Measurements from ENCODE around the gene NHLRC3.
"Not testable (repeated sequence)": the region's sequence is repeated elsewhere in the genome, so short reads cannot be mapped to it uniquely, and the experiment has no call there.

NHLRC3 gene

DNA sequence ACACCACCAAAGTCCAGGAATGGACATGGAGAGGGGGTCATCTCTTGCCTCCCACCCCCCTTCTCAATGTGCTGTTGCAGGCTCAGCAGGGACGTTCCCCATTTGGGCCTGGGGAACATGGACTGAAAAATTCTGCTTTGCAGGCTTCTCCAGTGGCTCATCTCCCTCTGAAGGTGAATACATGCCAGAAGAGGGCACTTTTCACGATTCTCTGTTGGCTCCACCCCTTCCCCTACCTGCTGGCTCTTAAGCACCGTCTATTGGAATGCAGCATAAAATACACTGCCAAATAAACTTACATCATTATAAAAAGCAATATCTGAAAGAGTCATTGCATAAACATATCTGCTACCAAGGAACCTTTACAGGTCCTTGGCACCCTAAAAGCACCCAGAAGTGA lies 35.7 kb downstream of the NHLRC3 start:
- TF ChIP-seq CTCF (IDR thresholded peaks at IDR 0.05), result no peak
- peaks cover 24% of the 10 kb centered on the region for H3K27me3 ChIP-seq
- H3K36me3 ChIP-seq, result no peaks in the 10 kb centered on the region
- no peaks in the 10 kb centered on the region for H3K4me1 ChIP-seq (ENCODE audit: control insufficient read depth in 1 of 2, insufficient read depth in 1 of 2, low read depth in 1 of 2, low read length in 1 of 2)
- no peak overlapping the region for H3K4me3 ChIP-seq (ENCODE audit: low read depth in 1 of 2, low read length in 1 of 2)
- H3K9me3 ChIP-seq, result no peaks in the 10 kb centered on the region
- H3K27ac ChIP-seq, result no peak overlapping the region

DNA sequence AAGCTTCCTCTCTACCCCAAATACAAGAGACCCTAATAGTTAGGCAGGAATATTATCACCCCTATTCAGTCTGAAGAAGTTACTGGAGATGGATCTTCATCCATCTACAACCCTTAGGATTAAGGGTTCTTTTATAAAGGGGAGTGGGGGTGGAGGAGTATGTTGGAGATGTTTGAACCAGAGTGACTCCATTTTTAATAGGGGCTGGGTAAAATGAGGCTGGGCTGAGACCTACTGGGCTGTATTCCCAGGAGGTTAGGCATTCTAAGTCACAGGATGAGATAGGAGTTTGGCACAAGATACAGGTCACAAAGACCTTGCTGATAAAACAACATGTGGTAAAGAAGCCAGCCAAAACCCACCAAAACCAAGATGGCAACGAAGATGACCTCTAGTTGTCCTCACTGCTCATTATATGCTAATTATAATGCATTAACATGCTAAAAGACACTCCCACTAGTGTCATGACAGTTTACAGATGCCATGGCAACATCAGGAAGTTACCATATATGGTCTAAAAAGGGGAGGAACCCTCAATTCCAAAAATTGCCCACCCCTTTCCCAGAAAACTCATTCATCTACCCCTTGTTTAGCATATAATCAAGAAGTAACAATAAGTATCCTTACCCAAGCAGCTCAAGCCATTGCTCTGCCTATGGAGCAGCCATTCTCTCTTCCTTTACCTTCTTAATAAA lies 48.1 kb downstream of the NHLRC3 start:
- H3K4me3 ChIP-seq (ENCODE audit: low read depth in 1 of 2, low read length in 1 of 2); H3K4me1 ChIP-seq (ENCODE audit: control insufficient read depth in 1 of 2, insufficient read depth in 1 of 2, low read depth in 1 of 2, low read length in 1 of 2); H3K9me3 ChIP-seq; H3K36me3 ChIP-seq; H3K27me3 ChIP-seq; H3K27ac ChIP-seq: not testable (repeated sequence)

GRCh38 chr13:39091586-39091985 lies 53.3 kb downstream of the NHLRC3 start:
- Histone ChIP-seq H3K4me3 (ENCODE audit: low read depth in 1 of 2, low read length in 1 of 2) (no peak overlapping the region), H3K36me3 (no peaks in the 10 kb centered on the region), H3K27ac (no peak overlapping the region), H3K4me1 (ENCODE audit: control insufficient read depth in 1 of 2, insufficient read depth in 1 of 2, low read depth in 1 of 2, low read length in 1 of 2) (no peaks in the 10 kb centered on the region), H3K9me3 (no peaks in the 10 kb centered on the region), H3K27me3 (no peaks in the 10 kb centered on the region)
- TF ChIP-seq CTCF (IDR thresholded peaks at IDR 0.05), result no peak

DNA sequence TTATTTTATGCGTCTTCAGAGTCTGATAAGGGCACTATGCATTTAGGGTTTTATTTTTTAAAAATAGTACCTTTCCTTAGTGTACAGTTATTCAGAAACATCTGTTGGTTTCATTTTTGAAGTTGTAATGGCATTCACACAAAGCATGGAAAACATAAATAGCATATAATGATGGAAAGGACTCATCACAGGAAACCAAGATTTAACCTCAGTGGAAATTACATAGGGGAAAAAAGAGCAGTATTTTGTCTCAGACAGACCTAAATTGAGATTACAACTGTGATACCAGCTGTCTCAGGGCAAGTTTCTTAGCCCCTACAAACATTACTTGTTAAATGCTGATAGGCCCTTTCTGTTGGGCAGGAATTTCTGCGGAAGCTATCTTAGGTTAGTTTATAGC lies 57.2 kb downstream of the NHLRC3 start:
- no peaks in the 10 kb centered on the region for H3K36me3 ChIP-seq
- H3K4me1 ChIP-seq (ENCODE audit: control insufficient read depth in 1 of 2, insufficient read depth in 1 of 2, low read depth in 1 of 2, low read length in 1 of 2), result no peaks in the 10 kb centered on the region
- TF ChIP-seq CTCF (IDR thresholded peaks at IDR 0.05), result no peak
- no peaks in the 10 kb centered on the region for H3K27me3 ChIP-seq
- no peak overlapping the region for H3K27ac ChIP-seq
- H3K9me3 ChIP-seq, result no peaks in the 10 kb centered on the region
- H3K4me3 ChIP-seq (ENCODE audit: low read depth in 1 of 2, low read length in 1 of 2), result no peak overlapping the region

GRCh38 chr13:39099231-39099630 lies 61.0 kb downstream of the NHLRC3 start:
- Histone ChIP-seq H3K27me3 (no peaks in the 10 kb centered on the region), H3K27ac (no peak overlapping the region), H3K9me3 (no peaks in the 10 kb centered on the region), H3K36me3 (no peaks in the 10 kb centered on the region), H3K4me3 (ENCODE audit: low read depth in 1 of 2, low read length in 1 of 2) (no peak overlapping the region), H3K4me1 (ENCODE audit: control insufficient read depth in 1 of 2, insufficient read depth in 1 of 2, low read depth in 1 of 2, low read length in 1 of 2) (no peaks in the 10 kb centered on the region)
- TF ChIP-seq CTCF (IDR thresholded peaks at IDR 0.05), result no peak
